KOPT-K1 (cell line): Measurements from ENCODE around the gene FDXR.
"Not testable (repeated sequence)": the region's sequence is repeated elsewhere in the genome, so short reads cannot be mapped to it uniquely, and the experiment has no call there.

Experiments used
- H3K27ac ChIP-seq: fragments of 200-600 bp; sonication (generic); 2 replicates; pipeline ENCODE4 v1.5.1; 2016; ENCODE audit warnings: antibody characterized with exemption, mild to moderate bottlenecking, low read depth, low read length; ENCODE audit not compliant: poor library complexity, severe bottlenecking
- H3K36me3 ChIP-seq: fragments of 200-600 bp; sonication (generic); 2 replicates; pipeline ENCODE4 v1.5.1; 2017; ENCODE audit warnings: antibody characterized with exemption, mild to moderate bottlenecking, low read length, moderate library complexity; ENCODE audit not compliant: insufficient read depth
- H3K9me3 ChIP-seq: fragments of 200-600 bp; sonication (generic); 2 replicates; pipeline ENCODE4 v1.5.1; 2017; ENCODE audit warnings: antibody characterized with exemption, low read length, mild to moderate bottlenecking; ENCODE audit not compliant: insufficient read depth, poor library complexity, severe bottlenecking

Gene FDXR

DNA sequence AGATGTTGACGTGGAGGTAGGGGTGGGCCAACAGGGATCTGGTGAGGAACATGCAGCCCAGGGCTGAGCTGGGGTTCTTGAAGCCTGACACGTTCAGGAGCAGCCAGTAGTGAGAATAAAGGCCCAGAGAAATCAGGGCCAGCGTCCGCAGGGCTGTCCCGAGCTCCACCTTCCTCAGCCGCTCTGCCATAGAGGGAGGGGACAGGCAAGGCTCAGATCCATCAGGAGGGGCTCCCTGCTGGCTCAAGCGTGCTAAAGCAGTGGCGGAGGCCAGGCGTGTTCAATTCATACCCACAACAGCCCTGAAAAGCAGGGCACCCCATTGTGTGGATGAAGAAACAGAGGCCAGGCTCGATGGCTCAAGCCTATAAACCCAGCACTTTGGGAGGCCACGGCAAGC is 8.3 kb upstream of the FDXR start:
- H3K9me3 ChIP-seq = no peaks in the 10 kb centered on the region
- H3K36me3 ChIP-seq = no peaks in the 10 kb centered on the region

DNA sequence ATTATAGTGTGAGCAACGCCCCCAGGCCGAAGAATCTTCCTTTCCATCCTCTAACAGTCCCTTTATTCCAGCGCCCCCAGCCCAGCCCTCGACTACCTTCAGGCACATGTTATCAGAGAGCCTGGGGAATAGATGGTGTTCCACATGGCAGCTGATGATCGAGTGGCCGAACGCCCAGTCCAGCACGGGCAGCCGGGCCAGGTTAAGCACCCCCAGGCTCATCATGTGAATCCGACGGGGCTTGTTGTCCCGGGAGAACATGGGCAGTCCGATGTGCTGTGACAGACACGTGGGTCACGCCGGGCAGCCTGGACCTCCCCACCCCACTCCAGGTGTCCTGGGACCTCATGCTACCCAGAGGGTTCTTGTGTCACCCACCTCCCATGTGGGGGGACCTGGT is 6.5 kb upstream of the FDXR start:
- Histone ChIP-seq H3K36me3 (no peaks in the 10 kb centered on the region), H3K27ac (no peak overlapping the region), H3K9me3 (no peaks in the 10 kb centered on the region)

More for the DNA sequence above, 8.3 kb upstream of the FDXR start:
- no peak overlapping the region for H3K27ac ChIP-seq

DNA sequence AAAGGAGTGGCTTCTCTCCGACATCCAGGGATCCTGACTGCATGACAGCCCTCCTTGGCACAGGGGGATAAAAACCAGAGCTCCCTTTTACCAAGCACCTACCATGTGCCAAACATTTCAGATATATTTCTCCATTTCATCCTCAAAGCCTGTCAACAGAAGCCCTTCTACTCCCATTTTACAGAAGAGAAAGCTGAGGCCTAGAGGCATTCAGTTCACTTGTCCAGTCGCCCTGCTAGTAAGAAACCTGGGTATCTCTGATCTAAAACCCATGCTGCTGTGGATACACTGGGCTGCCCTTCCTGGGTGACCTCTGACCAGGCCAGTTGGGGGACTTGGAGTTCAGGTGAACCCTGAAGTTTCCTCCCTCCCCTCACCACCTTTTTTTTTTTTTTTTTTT is 5.9 kb upstream of the FDXR start:
- H3K9me3 ChIP-seq = no peaks in the 10 kb centered on the region
- H3K27ac ChIP-seq = no peak overlapping the region
- no peaks in the 10 kb centered on the region for H3K36me3 ChIP-seq

DNA sequence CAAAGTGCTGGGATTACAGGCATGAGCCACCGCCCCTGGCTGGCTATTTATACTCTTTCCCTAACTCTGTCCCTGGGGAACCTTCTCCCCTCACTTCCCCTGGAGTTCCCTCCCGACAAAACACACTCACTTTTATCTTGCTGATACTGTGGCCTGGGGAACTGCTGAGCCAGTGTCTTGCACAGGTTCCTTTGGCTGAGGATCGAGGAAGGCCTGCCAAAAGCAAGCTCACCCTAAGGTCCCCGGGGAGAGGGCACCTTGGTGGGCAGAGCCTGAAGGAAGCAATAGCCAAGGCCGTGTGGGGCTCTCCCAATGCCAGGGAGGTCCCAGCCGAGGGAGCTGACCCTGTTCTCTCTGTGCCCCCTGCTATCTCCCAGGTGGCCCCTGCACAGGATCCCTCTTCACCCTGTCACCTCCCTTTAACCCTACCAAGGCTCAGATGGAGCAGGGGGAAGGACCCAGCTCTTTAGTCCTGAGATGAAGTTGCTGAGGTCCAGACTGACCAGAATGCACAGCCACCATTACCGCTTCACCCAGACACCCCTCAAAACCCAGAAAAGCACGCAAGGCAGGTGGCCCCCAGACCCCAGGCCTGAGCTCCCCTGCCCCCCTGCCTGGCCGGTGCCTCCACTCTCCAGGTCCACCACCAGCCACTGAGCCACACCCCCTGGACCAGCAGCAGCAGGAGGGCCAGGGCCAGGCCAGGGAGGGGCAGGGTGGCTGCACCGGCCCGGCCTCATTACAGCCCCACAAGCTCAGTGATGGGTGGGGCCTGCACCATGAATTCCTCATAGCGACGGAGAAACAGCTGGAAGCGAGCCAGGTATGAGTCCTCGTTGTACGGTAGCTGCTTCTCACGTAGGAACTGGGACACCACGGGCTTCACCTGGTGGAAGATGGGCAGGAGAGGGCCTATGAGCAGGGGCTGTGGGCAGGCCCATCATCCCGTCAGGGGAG is 5.1 kb upstream of the FDXR start:
- Histone ChIP-seq H3K9me3 (no peaks in the 10 kb centered on the region), H3K36me3 (no peaks in the 10 kb centered on the region), H3K27ac (no peak overlapping the region)

DNA sequence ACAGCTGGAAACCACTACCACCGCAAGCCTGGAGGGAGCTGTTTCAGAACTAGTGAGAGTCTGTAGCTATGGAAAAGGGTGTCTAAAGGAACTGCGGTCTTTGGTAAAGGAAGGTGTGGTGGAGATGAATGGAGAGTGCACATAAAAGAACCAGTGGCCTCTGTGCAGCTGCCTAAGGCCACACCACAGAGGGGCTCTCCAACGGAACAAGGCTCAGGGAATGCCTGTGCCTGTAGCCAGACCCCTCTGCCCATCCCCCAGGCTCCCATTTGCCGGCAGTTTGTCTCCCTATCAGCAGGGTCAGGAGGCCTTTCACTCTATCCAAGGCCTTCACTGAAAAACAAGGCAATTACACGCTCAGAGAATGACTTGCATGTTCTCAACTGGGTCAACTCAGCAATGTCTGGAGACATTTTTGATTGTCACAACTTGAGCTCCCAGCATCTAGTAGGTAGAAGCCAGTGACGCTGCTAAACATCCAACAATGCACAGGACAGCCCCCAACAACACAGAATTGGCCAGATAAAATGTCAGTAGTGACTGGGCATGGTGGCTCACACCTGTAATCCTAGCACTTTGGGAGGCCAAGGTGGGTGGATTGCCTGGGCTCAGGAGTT is 3.3 kb upstream of the FDXR start:
- no peak overlapping the region for H3K27ac ChIP-seq
- no peaks in the 10 kb centered on the region for H3K9me3 ChIP-seq
- H3K36me3 ChIP-seq = no peaks in the 10 kb centered on the region

DNA sequence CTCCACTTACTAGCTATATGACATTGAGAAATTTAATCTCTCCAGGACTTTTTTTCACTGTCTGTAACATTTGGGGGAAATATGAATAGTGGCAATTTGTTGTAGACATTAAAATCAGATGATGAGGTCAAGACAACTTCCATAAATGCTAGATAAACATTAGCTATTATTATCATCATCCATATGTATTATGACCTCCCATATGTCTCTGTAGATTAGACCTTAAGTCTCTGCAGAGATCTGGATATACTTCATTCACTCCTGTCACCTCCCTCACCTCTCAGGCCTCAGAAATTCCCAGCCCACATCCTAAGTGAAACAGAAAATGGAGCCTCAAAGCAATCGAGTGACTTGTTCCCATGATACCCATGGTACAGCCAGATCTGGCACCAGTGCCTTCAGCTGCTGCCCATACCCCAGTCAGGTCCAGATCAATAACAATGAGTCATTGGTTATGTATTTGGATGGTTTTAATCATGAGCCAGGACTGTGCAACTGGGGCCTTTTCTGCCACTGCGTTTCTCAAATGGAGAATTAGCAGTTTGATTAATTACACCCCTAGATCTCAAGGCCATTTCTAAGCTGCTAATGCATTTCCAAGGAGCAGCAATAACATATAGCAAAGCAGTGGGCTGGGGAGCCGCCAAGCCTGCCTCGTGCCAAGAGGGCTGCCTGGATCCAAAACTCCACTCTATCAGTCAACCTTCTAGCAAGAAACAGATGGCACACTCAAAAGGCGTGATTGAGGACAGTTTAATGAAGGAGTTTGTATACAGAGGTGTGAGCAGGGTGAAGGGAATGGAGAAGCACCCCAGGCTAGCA is 2.6 kb upstream of the FDXR start:
- Histone ChIP-seq H3K9me3 (no peaks in the 10 kb centered on the region), H3K27ac (no peak overlapping the region), H3K36me3 (no peaks in the 10 kb centered on the region)

DNA sequence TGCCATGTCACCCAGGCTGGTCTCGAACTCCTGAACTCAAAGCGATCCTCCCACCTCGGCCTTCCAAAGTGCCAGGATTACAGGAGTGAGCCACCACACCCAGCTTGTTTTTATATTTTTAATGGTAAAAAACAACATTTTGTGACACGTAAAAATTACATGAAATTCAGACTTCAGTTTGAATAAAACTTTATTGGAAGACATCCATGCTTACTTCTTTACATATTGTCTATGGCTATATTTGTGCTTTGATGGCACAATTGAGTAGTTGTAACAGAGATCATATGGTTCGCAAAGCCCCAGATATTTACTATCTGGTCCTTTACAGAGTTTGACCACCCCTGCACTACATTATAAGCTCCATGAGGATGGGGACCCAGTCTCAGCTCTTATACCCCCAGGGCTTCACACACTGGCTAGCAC is 1.8 kb upstream of the FDXR start:
- no peaks in the 10 kb centered on the region for H3K9me3 ChIP-seq
- no peaks in the 10 kb centered on the region for H3K36me3 ChIP-seq
- no peak overlapping the region for H3K27ac ChIP-seq

DNA sequence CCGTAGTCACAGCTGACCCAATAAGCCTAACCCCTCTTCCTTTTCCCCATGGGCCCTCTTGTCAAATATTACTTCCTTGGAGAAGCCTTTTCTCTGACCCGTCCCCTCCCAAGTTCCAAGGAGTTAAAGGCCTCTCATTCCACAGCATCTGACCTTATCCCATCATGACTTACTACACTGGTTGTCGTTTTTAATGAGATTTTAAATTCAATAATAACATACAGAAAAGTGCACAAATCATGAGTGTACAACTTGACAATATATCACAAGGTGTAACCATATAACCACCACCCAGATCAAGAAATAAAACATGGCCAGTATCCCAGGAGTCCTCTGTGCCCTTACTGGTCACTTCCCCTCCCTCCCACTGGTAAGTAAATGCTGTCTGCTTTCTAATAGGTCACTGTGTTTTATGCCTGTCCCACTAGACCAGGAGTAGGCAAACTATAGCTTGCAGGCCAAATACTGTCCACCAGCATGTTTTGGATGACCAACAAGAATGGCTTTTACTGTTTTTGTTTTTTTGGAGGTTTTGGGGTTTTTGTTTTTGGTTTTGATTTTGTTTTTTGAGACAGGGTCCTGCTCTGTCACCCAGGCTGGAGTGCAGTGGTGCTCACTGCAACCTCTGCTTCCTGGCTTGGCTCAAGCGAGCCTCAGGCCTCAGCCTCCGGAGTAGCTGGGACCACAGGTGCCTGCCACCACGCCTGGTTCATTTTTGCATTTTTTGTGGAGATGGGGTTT is 1.2 kb upstream of the FDXR start:
- H3K9me3 ChIP-seq = no peaks in the 10 kb centered on the region
- H3K36me3 ChIP-seq = no peaks in the 10 kb centered on the region
- peak overlapping the region; percentile 82 for H3K27ac ChIP-seq

DNA sequence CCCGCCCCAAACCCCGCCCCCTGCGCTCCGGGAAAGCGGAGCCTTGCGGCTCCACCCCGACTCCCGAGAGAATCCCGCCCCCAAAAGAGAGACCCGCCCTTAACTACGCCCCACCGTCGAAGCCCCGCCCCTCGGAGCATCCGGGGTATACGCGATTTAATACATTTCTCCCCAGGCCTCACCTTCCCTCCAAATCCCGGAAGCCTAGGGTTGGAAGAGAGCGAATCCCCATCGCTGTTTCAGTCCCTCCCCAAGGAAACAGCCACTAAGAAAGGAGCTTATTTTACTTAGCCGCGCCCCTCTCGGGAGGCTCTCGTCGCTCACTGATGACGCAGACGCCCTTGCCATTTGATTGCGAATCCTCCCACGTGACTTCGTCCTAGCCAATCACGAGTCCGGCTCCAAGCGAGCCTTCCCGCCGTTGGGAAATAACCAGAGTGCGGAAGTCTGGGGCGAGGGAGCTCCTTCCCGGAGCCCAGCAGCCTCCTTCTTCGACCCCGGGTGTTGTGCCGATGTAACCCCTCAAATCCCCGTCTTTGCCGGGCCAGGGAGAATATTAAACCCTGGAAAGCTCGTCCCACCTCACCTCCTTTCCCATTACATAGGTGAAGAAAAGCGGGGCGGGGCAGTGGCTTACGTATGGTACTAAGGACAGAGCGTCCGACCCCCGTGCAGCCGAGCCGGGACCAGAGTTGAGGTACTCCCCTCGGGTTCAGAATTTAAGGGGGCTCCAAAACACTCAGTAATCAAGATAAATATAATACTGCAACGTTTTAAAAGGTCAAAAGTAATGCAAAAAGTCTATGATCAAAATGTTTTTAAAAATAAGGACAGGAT is 461 bp upstream of the FDXR start:
- H3K27ac ChIP-seq = peak overlapping the region; percentile 82
- no peaks in the 10 kb centered on the region for H3K9me3 ChIP-seq
- H3K36me3 ChIP-seq = no peaks in the 10 kb centered on the region

DNA sequence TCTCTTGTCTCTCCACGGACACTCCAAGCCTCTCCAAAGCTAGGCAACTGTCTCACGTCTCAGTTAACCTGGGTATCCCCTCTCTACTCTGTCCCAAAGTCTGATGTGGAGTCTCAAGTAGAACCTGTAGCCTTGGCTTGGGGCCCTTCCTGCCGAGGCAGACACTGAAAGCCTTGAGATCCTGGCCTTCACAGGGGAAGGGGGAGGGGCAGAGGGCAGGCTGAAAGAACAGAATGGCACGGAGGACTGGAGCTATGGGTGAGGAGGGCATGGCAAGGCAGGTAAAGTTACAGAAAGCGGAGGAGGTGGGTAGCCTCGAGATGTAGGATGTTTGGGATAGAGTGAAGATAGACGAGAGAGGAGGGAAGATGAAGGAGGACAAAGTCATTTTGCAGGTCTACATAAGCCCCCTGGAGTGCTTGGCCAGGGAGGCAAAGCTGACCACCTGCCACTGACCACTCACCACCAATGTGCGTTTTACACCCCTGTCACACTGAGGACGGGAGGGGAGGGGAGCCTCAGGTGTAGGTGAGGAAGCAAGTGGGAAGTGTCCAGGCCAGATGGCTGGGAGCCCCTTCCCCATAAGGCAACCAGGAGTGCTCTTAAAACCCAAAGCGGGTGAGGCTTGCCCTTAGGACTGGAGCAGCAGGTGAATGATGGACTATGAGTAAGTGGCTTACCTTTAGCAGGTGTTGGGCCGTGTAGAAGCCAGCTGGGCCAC is 1.3 kb downstream of the FDXR start:
- Histone ChIP-seq H3K9me3 (no peaks in the 10 kb centered on the region), H3K27ac (no peak overlapping the region), H3K36me3 (no peaks in the 10 kb centered on the region; the same call in 1 of the 2 replicates)

DNA sequence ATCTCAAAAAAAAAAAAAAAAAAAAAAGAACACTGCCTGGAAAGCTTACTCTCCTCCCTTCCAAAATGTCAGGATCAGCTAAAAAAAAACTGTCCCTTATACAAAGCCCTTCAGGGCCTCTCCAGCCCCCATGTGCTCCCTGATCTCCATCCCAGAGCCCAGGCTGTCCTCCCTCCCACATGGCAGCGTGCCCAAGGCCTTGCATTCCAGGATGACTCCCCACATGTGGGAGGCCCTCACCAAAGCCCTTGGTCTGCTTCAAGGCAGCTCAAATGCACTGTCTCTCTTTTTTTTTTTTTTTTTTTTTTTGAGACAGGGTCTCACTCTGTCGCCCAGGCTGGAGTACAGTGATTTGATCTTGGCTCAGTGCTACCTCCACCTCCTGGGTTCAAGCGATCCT is 2.3 kb downstream of the FDXR start:
- Histone ChIP-seq H3K36me3 (peaks cover 2% of the 10 kb centered on the region; the same call in 1 of the 2 replicates), H3K9me3 (no peaks in the 10 kb centered on the region), H3K27ac (no peak overlapping the region)

DNA sequence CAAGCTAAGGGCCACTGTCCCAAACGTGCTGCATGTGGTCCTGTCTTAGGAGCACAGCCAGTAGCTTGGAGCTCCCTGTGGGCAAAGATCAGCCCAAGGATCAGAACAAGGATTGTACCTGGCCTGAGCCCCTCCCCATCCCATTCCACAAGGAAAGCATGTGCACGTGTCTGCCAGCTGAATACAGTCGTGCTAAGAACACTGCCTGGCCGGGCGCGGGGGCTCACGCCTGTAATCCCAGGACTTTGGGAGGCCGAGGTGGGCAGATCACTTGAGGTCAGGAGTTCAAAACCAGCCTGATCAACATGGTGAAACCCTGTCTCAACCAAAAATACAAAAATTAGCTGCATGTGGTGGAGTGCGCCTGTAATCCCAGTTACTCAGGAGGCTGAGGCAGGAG is 2.8 kb downstream of the FDXR start:
- H3K36me3 ChIP-seq, H3K9me3 ChIP-seq, H3K27ac ChIP-seq: not testable (repeated sequence)

DNA sequence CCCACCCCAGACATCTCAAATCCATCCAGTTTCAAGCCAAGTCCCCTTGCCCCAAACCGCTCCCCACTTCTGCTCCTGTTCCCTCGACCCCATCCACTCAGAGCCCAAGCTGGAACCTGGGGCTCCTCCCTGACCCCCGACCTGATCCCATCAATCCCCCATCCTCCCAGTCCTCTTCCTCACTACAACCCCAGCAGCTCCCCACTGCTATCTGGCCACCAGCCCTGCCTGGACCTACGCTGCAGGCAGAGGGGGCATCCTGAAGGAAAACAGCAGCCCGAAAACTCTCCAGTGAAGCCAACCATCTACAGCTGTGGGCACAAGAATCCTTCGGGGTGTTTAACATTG is 3.9 kb downstream of the FDXR start:
- Histone ChIP-seq H3K36me3 (peaks cover 6% of the 10 kb centered on the region; the same call in 1 of the 2 replicates), H3K9me3 (no peaks in the 10 kb centered on the region), H3K27ac (no peak overlapping the region)
